AG09319 (cell line): ENCODE results near the gene NDUFA6.
"Not testable (repeated sequence)": the region's sequence is repeated elsewhere in the genome, so short reads cannot be mapped to it uniquely, and the experiment has no call there.

Experiments
- DNase-seq: peaks from one replicate; pipeline ENCODE4 v3.0.0-alpha.2; 2010; ENCODE audit warnings: low read depth; ENCODE audit errors: extremely low read depth
- TF ChIP-seq, protein P1 (sequence below): IDR thresholded peaks from 2 replicates; pipeline ENCODE4 v1.5.1; 2011; ENCODE audit warnings: low read depth, mild to moderate bottlenecking, inconsistent platforms, low read length, moderate library complexity

NDUFA6 gene

DNA sequence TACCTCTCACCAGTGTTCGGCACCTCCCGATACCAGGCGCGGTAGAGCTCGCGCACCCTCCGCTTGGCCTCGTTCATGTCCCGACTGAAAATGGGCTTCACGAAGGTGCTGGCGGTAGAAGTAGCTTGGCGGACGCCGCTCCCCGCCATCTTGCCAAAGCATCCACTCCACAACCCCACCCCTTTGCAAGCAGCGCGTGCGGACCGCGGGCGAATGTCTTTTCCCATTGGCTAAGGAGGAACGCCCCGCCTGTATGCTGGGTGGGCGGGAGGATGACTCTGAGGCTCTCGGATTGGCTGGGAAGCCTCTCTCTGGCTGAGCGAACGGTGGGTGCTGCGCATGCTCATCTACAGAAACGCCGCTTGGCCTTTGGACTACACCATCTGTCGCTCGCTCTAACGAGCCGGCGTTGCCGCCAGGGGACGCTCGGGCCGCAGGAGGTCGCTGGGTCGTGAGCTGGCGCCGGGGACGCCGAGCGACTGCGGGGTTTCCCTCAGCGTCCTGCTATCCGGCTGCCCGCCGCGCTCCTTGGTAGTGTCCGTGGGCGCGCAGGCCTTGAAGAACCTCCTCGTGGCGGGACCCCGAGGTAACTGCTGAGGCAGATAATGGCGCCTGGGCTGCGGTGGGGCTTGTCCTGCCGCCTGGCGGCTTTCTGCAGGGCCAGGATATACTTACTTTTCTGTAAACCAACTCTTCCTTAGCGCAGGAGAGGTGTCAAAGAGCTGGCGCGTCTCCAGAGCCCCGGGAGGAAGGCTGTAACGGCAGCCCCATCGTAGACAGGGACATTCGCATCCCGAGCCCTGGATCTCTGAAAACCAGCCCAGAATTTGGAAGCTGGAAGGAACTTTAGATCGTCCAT lies at the start of gene NDUFA6:
TSS of gene NDUFA6 (minus strand) at position 177 of the 859 bp plus-strand sequence. CDS start at position 149, 28 bp downstream.
- TF ChIP-seq, protein P1, sequence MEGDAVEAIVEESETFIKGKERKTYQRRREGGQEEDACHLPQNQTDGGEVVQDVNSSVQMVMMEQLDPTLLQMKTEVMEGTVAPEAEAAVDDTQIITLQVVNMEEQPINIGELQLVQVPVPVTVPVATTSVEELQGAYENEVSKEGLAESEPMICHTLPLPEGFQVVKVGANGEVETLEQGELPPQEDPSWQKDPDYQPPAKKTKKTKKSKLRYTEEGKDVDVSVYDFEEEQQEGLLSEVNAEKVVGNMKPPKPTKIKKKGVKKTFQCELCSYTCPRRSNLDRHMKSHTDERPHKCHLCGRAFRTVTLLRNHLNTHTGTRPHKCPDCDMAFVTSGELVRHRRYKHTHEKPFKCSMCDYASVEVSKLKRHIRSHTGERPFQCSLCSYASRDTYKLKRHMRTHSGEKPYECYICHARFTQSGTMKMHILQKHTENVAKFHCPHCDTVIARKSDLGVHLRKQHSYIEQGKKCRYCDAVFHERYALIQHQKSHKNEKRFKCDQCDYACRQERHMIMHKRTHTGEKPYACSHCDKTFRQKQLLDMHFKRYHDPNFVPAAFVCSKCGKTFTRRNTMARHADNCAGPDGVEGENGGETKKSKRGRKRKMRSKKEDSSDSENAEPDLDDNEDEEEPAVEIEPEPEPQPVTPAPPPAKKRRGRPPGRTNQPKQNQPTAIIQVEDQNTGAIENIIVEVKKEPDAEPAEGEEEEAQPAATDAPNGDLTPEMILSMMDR = peak; percentile 93
- DNase-seq = peak; percentile 97

DNA sequence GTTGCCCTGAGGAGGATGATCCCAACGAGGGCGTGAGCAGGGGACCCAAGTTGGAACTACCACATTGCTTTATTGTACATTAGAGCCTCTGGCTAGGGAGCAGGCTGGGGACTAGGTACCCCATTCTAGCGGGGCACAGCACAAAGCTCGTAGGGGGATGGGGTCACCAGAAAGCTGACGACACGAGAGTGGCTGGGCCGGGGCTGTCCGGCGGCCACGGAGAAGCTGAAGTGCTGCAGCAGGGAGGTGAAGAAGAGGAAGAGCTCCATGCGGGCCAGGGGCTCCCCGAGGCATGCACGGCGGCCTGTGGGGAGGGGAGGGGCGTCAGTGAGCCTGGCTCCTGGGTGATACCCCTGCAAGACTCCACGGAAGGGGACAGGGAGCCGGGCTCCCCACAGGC lies 49.6 kb upstream of the NDUFA6 start:
- not testable (repeated sequence) for DNase-seq

DNA sequence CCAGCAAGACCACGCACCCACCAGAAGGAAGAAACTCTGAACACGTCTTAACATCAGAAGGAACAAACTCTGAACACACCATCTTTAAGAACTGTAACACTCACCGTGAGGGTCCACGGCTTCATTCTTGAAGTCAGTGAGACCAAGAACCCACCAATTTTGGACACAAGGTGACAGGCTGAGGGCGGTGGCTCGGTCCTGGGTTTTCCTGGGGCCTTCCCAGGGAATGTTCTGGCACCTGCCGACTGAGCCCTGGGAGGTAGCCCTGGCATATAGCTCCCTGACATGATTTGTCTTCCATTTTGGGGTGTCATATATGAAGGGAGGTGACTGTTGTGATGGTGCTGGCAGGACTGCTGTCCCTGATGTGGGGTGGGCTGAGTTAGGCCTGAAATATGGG lies 48.9 kb upstream of the NDUFA6 start:
- DNase-seq = not testable (repeated sequence)

DNA sequence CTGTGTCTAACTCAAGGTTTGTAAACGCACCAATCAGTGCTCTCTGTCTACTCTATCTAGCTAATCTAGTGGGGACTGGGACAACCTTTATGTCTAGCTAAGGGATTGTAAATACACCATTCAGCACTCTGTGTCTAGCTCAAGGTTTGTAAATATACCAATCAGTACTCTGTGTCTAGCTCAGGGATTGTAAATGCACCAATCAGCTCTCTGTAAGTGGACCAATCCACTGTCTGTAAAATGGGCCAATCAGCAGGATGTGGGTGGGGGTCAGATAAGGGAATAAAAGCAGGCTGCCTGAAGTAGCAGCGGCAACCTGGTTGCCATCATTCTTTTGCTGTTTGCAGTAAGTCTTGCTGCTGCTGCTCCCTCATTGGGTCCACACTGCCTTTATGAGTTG lies 48.4 kb upstream of the NDUFA6 start:
- no peak for DNase-seq
- TF ChIP-seq, protein P1 = no peak

DNA sequence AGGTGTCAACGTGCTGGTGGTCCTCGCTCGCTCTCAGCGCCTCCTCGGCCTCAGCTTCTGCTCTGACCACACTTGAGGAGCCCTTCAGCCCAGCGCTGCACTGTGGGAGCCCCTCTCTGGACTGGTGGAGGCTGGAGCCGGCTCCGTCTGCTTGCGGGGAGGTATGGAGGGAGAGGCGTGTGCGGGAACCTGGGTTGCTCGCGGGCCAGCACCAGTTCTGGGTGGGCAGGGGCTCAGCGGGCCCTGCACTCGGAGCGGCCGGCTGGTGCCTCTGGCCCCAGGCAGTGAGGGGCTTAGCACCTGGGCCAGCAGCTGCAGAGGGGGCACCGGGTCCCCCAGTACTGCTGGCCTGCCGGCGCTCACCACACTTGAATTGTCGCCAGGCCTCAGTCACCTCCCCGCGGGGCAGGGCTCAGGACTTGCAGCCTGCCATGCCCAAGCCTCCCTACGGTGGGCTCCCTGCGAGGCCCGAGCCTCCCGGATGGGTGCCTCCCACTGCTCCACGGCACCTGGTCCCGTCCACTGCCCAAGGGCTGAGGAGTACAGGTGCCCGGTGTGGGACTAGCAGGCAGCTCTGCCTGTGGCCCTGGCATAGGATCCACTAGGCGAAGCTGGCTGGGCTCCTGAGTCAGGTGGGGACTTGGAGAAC lies 47.7 kb upstream of the NDUFA6 start:
- no peak for DNase-seq

DNA sequence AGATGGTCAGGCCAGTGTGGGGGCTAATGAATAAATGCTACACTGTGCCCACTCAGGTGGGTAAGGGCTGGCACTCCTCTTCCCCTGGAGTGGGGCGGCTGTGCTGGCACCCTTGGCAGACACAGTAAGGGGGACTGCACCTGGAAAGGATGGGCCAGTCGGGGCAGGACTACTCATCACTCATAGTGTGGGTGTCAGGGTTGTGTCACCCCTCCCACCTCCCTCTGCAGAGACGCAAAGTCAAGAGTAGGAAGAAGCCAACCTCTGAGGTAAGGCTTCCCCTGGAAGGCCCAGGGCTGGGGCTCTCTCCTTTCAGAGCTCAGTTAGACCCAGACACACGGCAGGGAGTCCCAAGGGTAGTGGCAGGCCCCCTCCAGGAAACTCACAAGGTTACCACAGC lies 45.1 kb upstream of the NDUFA6 start:
- DNase-seq = not testable (repeated sequence)

More for the DNA sequence above, 47.7 kb upstream of the NDUFA6 start:
- TF ChIP-seq, protein P1 = no peak

DNA sequence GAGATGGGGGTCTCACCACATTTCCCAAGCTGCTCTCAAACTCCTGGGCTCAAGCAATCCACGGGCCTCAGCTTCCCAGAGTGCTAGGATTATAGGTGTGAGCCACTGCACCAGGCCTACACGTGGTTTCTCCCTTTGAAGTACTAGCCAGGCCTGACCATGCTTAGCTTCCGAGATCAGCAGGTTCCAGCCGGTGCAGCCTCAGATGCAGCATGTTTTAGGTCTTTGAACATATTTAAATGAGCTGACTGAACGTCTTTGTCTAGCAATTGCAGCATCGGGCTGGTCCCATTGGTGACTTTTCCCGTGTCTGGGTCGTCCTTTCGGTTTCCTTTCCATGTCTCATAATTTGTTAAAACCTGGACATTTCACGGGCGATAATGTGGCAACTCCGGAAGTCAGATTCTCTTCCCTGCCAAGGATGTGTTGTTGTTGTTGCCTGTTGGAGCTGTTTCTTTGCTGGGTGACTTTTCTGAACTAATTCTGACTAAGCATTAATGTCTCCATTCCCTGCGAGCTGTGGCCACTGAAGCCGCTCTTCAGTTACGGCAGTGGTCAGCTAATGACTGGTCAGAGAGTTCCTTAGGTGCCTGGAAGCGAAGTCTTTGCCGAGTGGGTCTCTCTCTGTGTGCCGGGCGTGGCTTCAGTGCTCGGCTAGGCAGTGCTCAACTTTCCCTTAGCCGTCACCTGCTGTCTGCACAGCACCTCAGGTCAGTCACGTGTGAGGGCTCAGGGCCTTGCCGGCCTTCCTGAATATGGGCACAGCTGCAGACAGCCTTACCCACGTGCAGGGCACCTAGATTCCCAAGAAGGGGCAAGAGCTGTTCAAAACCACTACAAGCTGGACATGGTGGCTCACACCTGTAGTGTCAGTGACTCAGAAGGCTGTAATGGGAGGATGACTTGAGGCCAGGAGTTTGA lies 43.8 kb upstream of the NDUFA6 start:
- no peak for DNase-seq
- TF ChIP-seq, protein P1 = no peak

DNA sequence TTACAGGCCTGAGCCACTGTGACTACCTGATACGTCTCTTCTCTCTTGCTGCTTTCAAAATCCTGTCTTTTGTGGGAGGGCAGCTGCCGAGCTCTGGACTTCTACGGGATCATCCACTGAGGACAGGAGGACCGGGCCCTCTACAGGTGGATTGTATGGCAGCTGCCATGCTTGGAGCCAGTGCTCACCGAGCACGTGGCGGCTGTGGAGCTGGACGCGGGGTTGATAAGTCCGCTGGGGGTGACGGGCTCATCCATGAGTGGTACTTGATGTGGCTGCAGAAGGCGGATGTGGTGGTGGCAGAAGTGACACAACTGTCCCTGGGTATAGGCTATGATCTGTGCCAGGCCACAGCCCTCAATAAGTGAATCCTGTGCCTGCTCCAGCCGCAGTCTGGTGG lies 41.9 kb upstream of the NDUFA6 start:
- TF ChIP-seq, protein P1 = no peak
- no peak for DNase-seq
